GM18907 (cell line): ENCODE results near the gene AJM1.

Experiments
- ATAC-seq: cut with Tn5 transposase; IDR thresholded peaks from one replicate; pipeline ENCODE4 v1.9.1; 2021; ENCODE audit warnings: mild to moderate bottlenecking, moderate library complexity; ENCODE audit not compliant: unreplicated experiment

AJM1 gene

DNA sequence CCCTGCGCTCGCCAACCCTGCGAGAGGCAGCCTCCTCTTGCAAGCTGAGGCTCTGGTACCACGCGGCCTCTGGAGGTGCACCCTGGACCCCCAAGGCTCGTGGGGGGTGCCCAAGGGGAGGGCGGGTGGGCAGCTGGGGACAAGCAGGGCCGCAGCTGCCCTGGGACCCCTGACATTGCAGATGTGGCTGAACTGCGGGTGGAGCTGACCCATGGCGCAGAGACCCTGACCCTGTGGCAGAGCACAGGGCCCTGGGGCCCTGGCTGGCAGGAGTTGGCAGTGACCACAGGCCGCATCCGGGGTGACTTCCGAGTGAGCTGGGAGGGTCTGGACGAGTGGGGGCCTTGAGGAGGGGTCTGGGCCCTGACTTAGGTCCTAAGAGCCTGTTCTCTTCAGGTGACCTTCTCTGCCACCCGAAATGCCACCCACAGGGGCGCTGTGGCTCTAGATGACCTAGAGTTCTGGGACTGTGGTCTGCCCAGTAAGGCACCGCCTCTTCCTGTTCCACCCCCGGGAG is 11.4 kb downstream of the AJM1 start:
- ATAC-seq = no peak

DNA sequence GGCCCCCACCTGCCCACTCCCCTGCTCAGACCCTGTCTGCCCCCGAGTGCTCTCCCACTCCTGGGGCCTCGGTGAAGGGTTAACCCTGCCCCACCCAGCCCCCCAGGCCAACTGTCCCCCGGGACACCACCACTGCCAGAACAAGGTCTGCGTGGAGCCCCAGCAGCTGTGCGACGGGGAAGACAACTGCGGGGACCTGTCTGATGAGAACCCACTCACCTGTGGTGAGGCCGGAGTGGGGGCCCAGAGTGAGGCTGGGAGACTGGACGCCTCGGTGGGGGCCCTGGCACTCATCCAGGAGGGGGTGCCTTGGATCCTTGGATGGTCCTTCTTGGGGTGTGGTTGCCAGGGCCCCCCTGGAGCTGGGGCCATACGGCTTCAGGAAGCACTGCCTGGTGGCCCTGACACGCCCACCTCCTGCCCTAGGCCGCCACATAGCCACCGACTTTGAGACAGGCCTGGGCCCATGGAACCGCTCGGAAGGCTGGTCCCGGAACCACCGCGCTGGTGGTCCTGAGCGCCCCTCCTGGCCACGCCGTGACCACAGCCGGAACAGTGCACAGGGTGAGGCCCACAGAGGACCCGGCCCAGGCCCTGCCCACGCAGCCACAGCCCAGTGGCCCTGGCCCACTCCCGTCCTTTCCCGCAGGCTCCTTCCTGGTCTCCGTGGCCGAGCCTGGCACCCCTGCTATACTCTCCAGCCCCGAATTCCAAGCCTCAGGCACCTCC is 12.0 kb downstream of the AJM1 start:
- ATAC-seq = no peak

DNA sequence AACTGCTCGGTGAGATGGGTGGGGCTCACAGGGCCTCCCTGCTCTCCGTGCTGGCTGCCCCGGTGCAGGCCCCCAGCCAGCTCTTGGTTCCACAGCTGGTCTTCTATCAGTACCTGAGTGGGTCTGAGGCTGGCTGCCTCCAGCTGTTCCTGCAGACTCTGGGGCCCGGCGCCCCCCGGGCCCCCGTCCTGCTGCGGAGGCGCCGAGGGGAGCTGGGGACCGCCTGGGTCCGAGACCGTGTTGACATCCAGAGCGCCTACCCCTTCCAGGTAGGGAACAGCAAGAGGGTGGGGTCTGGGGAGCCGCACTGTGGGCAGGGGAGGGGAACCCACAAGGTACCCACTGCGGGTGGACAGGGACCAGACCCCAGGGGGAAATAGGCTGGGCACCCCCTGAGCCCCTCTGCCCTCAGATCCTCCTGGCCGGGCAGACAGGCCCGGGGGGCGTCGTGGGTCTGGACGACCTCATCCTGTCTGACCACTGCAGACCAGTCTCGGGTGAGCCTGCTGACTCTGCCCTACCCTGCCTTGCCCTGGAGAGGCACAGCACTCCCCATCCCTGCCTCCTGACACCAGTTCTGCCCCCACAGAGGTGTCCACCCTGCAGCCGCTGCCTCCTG is 12.7 kb downstream of the AJM1 start:
- no peak for ATAC-seq

DNA sequence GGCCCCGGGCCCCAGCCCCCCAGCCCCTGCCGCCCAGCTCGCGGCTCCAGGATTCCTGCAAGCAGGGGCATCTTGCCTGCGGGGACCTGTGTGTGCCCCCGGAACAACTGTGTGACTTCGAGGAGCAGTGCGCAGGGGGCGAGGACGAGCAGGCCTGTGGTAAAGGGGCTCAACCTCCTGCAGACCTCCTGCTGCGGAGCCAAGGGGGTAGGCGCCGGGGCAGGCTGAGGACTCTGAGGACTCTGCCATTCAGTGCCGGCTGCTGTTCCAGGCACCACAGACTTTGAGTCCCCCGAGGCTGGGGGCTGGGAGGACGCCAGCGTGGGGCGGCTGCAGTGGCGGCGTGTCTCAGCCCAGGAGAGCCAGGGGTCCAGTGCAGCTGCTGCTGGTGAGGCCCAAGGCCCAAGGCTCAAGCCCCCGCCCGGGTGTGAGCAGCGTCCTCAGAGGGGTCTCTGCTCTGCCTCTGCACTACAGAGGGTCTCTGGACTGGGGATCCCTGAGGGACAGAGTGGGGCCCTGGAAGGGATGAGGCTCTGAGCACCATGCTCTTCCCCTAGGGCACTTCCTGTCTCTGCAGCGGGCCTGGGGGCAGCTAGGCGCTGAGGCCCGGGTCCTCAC is 13.3 kb downstream of the AJM1 start:
- ATAC-seq = no peak

DNA sequence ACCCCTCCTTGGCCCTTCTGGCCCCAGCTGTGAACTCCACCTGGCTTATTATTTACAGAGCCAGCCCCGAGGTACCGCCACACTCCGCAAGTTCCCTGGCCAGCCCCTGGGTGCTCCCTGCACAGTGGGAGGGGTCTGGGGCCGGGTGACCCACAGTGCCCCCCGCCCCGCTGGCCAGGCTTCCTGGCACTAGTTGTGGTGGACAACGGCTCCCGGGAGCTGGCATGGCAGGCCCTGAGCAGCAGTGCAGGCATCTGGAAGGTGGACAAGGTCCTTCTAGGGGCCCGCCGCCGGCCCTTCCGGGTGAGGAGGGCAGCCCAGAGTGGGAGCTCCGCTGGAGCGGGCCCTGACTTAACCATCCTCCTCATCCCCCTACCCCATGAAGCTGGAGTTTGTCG is 13.8 kb downstream of the AJM1 start:
- ATAC-seq = no peak

DNA sequence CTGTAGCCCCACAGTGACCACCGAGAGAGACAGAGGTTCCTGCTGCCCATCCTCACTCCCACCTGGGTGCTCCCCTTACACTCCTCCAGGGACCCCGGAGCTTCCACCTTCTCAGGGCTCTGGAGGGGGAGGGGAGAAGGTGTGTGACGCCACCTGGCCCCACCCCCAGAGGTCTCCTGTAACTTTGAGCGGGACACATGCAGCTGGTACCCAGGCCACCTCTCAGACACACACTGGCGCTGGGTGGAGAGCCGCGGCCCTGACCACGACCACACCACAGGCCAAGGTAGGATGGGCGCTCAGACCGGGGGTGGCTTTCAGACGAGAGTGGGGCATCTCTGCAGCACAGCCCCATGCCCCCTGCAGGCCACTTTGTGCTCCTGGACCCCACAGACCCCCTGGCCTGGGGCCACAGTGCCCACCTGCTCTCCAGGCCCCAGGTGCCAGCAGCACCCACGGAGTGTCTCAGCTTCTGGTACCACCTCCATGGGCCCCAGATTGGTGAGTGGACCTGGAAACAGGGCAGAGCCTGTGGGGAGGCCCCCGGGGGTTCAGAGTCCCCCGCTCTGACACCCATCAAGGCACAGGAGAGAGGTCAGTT is 14.4 kb downstream of the AJM1 start:
- ATAC-seq = no peak

DNA sequence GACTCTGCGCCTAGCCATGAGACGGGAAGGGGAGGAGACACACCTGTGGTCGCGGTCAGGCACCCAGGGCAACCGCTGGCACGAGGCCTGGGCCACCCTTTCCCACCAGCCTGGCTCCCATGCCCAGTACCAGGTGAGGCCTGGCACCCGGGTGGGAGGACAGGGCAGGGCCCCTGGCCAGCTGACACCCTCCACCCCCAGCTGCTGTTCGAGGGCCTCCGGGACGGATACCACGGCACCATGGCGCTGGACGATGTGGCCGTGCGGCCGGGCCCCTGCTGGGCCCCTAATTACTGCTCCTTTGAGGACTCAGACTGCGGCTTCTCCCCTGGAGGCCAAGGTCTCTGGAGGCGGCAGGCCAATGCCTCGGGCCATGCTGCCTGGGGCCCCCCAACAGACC is 14.9 kb downstream of the AJM1 start:
- ATAC-seq = no peak

DNA sequence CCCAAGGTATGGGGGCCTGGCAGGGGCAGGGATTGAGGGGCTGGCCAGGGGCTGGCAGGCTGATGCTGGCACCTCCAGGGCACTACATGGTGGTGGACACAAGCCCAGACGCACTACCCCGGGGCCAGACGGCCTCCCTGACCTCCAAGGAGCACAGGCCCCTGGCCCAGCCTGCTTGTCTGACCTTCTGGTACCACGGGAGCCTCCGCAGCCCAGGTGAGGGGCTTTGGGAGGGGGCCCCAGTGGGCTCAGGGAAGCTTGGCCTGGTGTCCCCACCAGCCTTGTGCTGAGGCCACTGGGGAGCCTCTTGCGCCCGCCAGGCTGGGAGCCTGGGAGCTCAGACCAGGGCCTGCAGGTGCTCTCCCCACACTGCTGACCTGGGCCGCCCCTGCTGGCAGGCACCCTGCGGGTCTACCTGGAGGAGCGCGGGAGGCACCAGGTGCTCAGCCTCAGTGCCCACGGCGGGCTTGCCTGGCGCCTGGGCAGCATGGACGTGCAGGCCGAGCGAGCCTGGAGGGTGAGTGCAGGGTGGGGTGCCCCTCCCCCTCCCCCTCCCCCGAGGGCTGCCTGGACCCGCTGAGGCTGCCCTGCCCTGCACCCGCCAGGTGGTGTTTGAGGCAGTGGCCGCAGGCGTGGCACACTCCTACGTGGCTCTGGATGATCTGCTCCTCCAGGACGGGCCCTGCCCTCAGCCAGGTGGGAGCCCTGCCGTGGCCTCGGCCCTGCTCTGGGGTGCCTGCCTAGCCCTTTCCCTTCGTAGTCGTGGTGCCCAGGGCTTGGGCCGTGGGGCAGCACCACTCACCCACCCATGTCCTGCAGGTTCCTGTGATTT is 15.5 kb downstream of the AJM1 start:
- ATAC-seq = no peak

DNA sequence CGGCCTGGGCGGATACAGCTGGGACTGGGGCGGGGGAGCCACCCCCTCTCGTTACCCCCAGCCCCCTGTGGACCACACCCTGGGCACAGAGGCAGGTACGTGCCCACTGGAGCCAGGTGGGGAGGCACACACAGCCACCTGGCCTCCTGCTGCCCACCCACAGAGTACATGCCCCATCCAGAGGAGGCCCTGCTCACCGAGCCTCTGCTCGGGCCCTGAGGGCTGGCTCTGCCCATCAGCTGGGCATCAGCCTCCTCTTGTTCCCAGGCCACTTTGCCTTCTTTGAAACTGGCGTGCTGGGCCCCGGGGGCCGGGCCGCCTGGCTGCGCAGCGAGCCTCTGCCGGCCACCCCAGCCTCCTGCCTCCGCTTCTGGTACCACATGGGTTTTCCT is 16.2 kb downstream of the AJM1 start:
- no peak for ATAC-seq

DNA sequence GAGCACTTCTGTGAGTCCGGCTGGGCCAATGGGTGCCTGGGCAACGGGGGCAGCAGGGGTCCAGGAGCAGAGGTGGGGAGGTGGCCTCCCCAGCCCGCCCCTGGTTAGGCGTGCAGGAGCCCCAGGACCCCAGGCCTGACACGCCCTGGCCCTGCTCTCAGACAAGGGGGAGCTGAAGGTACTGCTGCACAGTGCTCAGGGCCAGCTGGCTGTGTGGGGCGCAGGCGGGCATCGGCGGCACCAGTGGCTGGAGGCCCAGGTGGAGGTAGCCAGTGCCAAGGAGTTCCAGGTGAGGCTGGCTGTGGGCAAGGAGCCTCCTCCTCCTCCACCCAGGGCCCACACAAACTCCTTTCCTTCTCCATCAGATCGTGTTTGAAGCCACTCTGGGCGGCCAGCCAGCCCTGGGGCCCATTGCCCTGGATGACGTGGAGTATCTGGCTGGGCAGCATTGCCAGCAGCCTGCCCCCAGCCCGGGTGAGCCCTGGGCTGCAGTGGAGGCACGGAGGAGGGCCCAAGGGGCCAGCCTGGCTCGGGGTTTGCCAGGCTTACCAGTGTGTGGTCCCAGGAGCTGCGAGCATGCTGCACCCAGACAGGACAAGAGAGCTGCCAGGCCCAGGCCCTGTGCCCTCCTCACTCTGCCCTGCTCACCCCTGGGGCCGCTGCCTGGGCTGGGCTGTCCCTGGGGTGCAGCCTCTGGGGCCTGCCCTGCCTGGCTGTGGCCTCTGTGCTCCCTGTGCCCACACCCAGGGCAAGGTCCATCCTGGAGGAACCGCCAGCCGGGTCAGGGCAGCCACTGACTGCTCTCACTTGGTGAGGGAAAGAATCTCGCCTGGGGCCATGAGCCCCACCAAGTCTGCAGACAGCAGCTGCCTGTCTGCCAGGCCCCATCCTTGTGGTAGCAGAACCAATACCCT is 16.8 kb downstream of the AJM1 start:
- no peak for ATAC-seq

DNA sequence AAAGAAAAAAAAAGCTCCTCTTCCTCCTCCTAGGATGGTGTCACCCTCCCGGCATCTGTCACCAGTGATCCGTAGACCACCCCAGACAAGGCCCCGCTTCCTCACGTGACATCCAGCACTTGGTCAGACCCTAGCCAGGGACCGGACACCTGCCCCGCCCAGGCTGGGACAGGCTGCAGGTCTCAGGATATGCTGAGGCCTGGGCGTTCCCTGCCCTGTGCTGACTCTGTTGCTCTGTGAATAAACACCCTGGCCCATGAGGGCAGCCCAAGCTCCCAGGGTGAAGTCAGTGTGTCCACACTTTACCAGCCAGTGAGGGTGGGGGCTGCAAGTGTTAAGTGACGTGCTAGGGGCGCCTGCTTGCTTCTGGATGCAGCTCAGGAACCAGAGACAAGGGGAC is 18.3 kb downstream of the AJM1 start:
- ATAC-seq = no peak

DNA sequence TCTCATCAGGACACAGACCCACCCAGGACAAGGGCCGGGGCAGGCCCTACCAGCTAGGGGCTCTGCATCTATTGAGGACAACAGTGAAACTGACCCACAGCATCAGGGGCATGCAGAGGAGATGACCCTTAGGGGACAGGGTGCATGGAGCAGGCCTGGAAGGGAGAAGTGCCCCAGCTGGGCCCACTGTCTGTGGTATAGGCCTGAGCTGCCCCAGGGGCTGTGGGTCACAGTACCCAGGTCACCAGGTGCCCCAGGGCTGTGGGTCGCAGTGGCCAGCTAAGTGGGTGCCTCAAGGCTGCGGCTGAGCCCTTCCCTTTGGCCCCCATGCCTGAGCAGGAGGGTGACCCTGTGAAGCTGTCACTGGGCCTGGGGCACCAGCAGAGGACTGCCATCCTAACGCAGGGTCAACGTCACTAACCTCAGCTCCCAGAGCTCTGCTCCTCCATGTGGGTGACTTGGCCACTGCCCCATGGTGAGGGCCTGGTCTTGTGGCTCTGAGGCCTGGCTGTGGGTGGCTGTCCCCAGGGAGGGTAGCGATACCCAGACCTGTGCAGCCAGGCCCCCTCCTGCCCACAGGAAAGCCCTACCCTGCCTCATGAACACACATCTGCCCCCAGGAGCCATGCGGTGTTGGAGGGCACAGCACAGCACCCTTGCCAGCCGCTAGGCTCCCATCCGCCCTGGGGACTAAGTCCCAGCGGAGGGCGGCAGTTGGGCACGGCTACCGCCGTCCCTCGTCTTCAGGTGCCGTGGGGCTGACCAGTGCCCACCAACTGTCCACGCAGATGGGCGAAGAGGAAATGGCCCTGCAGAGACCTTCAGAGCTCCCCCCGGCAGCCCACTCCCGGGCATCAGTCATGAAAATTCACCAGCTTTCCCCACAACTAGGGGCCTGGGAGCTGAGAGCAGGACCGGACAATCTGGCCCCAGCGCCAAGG is 18.9 kb downstream of the AJM1 start:
- ATAC-seq = no peak

DNA sequence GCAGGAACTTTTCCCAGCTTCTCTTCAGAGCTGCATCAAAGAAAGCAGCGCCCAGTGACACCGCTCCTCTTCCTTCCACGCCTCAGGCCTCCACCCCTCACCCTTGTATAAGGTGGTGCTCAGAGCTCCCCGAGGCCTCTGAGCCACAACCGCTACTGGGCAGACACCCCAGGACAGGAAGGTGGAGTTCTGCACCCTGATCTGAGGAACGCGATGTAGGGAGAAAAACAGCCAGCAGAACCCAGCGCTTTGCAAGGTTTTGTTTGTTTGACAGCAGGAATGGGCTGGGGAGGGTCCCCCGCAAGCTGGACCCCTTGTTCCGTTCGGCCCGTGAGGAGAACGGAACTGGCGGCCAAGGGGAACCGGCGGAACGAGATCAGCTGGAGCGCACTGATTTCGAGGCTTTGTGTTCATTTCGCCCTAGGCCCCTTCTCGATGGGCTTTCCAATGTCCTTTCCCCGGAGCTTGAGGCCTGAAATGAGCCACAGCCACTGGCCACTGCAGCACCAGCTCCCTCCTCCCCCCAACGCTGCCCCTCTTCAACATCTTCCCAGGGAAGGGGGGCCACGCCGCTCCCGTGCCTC is 19.7 kb downstream of the AJM1 start:
- no peak for ATAC-seq

DNA sequence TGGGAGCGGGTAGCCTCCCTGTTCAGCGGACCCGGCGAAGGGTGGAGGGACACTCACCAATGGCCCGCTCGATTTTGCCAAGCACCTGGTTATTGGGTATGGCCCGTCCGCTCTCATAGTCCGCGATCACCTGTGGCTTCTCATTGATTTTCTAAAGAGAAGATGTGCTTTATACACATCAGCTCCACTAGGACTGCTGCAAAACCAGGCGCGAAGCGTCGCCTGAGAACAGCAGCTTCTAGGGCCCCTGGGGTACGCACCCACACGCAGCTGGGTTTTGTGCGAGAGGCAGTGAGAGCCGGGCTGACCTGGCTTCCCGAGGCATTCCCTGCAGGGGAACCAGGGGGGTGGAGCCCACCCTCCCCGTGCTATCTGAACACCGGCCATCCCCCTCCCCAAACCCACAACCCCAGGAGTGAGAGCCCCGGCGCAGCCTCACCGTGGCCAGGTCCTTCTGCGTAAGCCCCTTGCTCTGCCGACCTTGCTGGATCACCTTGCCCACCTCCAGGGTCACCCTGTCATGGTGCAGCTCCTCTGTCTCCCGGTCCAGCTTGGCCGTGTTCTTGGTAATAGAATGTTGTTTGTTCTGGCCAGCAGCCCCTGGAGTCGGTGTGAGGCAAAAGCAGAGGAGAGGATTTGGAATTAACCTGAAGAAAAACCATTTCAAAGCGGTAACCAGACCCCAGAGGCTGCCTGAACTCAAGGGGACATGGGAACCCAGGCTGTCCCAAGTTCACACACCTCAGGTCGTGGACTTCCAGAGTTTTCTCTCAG is 20.8 kb downstream of the AJM1 start:
- no peak for ATAC-seq

DNA sequence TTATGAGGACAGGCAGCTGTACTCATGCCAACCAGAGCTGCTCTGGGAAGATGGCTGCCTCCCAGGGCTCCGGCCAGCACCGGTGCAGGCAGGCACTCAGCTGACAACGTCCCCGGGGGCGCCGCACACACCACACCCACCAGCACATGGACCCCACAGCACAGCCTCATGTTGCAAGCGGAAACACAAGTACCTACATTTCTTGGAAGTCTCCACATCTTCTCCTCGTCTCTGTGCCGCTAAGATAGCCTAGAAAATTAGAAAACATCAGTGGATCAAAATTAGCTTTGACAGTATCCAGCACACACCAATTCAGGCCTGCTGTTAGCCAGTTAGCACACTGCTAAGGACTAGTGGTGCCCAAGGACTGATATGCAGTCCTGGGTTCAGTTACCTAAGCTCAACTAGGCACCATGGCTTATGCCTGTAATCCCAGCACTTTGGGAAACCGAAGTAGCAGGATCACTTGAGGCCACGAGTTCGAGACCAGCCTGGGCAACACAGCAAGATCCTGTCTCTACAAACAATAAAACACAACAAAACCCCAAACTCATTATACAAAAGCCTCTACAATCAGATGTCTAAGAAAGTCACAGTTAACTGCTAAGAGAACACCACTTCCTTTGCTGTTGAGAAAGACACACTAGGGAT is 21.5 kb downstream of the AJM1 start:
- no peak for ATAC-seq

DNA sequence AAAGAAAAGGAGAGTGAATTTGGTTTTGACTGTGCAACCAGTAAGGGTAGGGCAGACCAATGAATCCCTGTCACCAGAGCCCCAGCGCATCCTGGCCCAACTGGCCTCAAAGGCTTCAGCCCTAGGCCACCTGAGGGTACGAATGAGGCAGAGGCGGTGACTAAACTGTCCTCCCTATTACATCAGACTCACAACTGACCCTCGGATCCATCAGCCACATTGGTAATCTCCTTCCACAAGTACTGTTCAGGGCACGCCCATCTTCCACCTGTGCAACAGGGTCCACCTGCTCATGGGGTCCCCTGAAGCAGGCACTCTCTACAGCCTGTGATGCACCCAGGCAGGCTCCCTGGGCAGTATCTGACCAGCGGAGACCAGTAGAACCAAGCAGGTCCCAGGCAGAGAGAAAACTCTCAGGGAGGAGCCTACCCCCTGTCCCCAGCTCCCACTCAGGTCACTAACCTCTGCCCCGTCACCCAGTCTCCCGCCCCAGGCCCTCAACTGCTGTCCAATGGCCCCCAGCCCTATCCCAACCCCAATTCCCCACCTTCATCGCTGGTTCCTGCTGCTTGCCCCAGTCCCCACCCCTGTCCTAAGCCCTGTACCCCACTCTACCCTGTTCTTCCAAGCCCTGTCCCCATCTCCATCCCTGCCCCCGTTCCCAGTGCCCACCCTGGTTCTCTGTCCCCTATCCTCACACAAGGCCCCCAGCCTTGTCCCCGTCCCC is 22.9 kb downstream of the AJM1 start:
- no peak for ATAC-seq

DNA sequence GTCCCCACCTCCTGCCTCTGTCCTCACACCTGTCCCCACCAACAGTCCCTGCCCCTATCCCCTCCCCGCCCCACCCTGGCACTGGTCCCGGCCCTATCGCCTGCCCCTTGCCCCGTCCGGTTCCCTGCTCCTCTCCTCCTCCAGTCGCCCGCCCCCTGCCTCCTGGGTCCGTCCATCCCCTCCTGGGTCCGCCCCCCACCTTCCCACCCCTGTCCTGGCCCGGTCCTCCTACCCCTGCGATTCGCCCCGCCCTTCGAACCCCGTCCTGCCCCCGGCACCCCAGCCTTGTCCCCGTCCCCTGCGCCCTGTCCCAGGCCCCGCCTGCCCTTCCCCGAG is 23.5 kb downstream of the AJM1 start:
- no peak for ATAC-seq
